GM12878 (cell line): Measurements from ENCODE around the gene RTP5. TPM values are rescaled to one million over a fixed set of nuclear protein-coding genes. Genes with fewer than 3 reads are reported as not detected.

Experiments
- ATAC-seq: fragments of 200-7000 bp; cut with Tn5 transposase; 3 replicates; pipeline ENCODE4 v1.9.1; 2020; ENCODE audit warnings: mild to moderate bottlenecking, moderate library complexity
- BruUV-seq: library from RNA; stranded (reverse); fragments of 400-500 nt; replicated peaks from 2 replicates; lab custom pipeline; 2021; lab: Mats Ljungman, UMichigan
- CTCF ChIA-PET: fragments of 300-600 bp; sonication (Branson Sonifier 250); formaldehyde crosslinking; extraction: SDS; loops from one replicate; lab custom pipeline; 2021; ENCODE audit warnings: inconsistent platforms; lab: Yijun Ruan, JAX
- POLR2A ChIA-PET: fragments of 350-600 bp; formaldehyde crosslinking; extraction: SDS; loops from one replicate; lab custom pipeline; 2021; ENCODE audit warnings: inconsistent platforms; lab: Charles Lee
- RAD21 ChIA-PET: fragments of 300-600 bp; sonication (Branson Sonifier 250); formaldehyde crosslinking; loops from one replicate; lab custom pipeline; 2023; ENCODE audit warnings: antibody characterized with exemption; ENCODE audit not compliant: unreplicated experiment; lab: Charles Lee
- SMC1A ChIA-PET: fragments of 300-600 bp; sonication (Branson Sonifier 250); formaldehyde crosslinking; loops from one replicate; lab custom pipeline; 2023; ENCODE audit not compliant: unreplicated experiment, uncharacterized antibody; lab: Charles Lee
- DNase-seq: peaks from one replicate; pipeline ENCODE4 v3.0.0-alpha.2; 2011; ENCODE audit warnings: low read depth, low spot score
- FAIRE-seq: peaks from 3 replicates; lab custom pipeline; 2011; peaks lifted over from hg19 to GRCh38; lab: Jason Lieb, UNC
- H2AFZ ChIP-seq: 2 replicates; pipeline ENCODE4 v1.6.0; 2011; ENCODE audit warnings: low read depth, low read length, control low read depth; ENCODE audit not compliant: control insufficient read depth
- H3K27ac ChIP-seq: 2 replicates; pipeline ENCODE4 v1.5.1; 2011; ENCODE audit warnings: control low read depth; ENCODE audit not compliant: control insufficient read depth, insufficient read depth
- H3K27me3 ChIP-seq, 2 experiments: replicated peaks in 1 of 2; 2 replicates each; pipeline versions ENCODE4 v1.6.0 to v1.6.1; 2011; ENCODE audit warnings: low read length in 1 of 2; ENCODE audit not compliant: control insufficient read depth in 2 of 2, insufficient read depth in 2 of 2
- H3K36me3 ChIP-seq, 2 experiments: 2 replicates each; pipeline ENCODE4 v1.5.1; 2011; ENCODE audit warnings: low read length in 1 of 2; ENCODE audit not compliant: control insufficient read depth in 2 of 2, insufficient read depth in 2 of 2
- H3K4me1 ChIP-seq: 2 replicates; pipeline ENCODE4 v1.6.1; 2011; ENCODE audit warnings: mild to moderate bottlenecking, low read length, moderate library complexity, mixed read lengths; ENCODE audit not compliant: control insufficient read depth, insufficient read depth
- H3K4me2 ChIP-seq: 2 replicates; pipeline ENCODE4 v1.6.0; 2011; ENCODE audit warnings: control low read depth; ENCODE audit not compliant: control insufficient read depth, insufficient read depth
- H3K4me3 ChIP-seq: fragments of 200-600 bp; sonication (generic); 2 replicates; pipeline ENCODE4 v1.5.1; 2016
- H3K79me2 ChIP-seq: 2 replicates; pipeline ENCODE4 v1.6.0; 2011; ENCODE audit warnings: low read length; ENCODE audit not compliant: control insufficient read depth, insufficient read depth
- H3K9ac ChIP-seq: 2 replicates; pipeline ENCODE4 v1.8.0; 2011; ENCODE audit warnings: low read length, control low read depth, mixed read lengths; ENCODE audit not compliant: control insufficient read depth, insufficient read depth
- H3K9me3 ChIP-seq: replicated peaks from 3 replicates; pipeline ENCODE4 v1.5.1; 2011; ENCODE audit warnings: mild to moderate bottlenecking, low read length; ENCODE audit not compliant: control insufficient read depth, insufficient read depth
- H4K20me1 ChIP-seq: 2 replicates; pipeline ENCODE4 v1.6.0; 2011; ENCODE audit not compliant: control insufficient read depth, insufficient read depth
- ATF2 ChIP-seq: IDR thresholded peaks from 2 replicates; pipeline ENCODE4 v1.6.1; 2012; ENCODE audit warnings: low read length, inconsistent platforms
- BMI1 ChIP-seq: fragments of 450-650 bp; IDR thresholded peaks from 2 replicates; pipeline ENCODE4 v1.6.1; 2016; ENCODE audit warnings: mild to moderate bottlenecking, moderate library complexity, borderline replicate concordance
- CBX5 ChIP-seq: sonication (generic); IDR thresholded peaks from 2 replicates; pipeline ENCODE4 v1.6.1; 2016; ENCODE audit warnings: low read depth, moderate library complexity, mild to moderate bottlenecking, inconsistent platforms
- HCFC1 ChIP-seq: fragments of 150-350 bp; IDR thresholded peaks from 2 replicates; pipeline ENCODE4 v1.6.1; 2014; ENCODE audit warnings: low read length
- NFYB ChIP-seq: IDR thresholded peaks from 2 replicates; pipeline ENCODE4 v1.6.1; 2011; ENCODE audit warnings: low read depth, mild to moderate bottlenecking, low read length, improper control_type of control experiment, moderate library complexity; ENCODE audit not compliant: insufficient read depth
- PRDM15 ChIP-seq: fragments of 450-650 bp; formaldehyde crosslinking; IDR thresholded peaks from 2 replicates; pipeline ENCODE4 v1.4.0; 2020; ENCODE audit warnings: mild to moderate bottlenecking, moderate library complexity
- USF1 ChIP-seq: IDR thresholded peaks from 2 replicates; pipeline ENCODE4 v1.6.1; 2011; ENCODE audit warnings: borderline replicate concordance, low read depth, mild to moderate bottlenecking, moderate library complexity, mixed read lengths, low read length; ENCODE audit not compliant: insufficient read depth; ENCODE audit errors: extremely low read length
- USF2 ChIP-seq: IDR thresholded peaks from 2 replicates; pipeline ENCODE4 v1.6.1; 2011; ENCODE audit warnings: low read depth, low read length, improper control_type of control experiment, borderline replicate concordance
- ZBTB40 ChIP-seq: fragments of 450-650 bp; IDR thresholded peaks from 2 replicates; pipeline ENCODE4 v1.6.1; 2016; ENCODE audit warnings: mild to moderate bottlenecking, moderate library complexity, borderline replicate concordance
- ZNF274 ChIP-seq: IDR thresholded peaks from one replicate; pipeline ENCODE4 v1.8.0; 2011; ENCODE audit not compliant: insufficient read length, insufficient read depth
- WGBS: methylation state at CpG from one replicate; pipeline ENCODE4 v1.1.6; 2016; ENCODE audit warnings: low lambda C conversion rate; ENCODE audit not compliant: insufficient replicate concordance, insufficient coverage; ENCODE audit errors: missing lambda C conversion rate; 5-methylcytosine and 5-hydroxymethylcytosine counted together
- in situ Hi-C: fragments of 300-500 bp; cut with MboI; formaldehyde crosslinking; loops from 9 replicates; pipeline ENCODE4 v1.14.3; 2018; ENCODE audit warnings: mixed read lengths
- intact Hi-C: fragments of 100-400 bp; cut with micrococcal nuclease; formaldehyde crosslinking; loops from one replicate; pipeline ENCODE4 v1.14.2; 2022; ENCODE audit not compliant: unreplicated experiment
- polyA plus RNA-seq, 11 experiments: library from polyadenylated mRNA; depleted of rRNA in 4 of 11; unstranded in 6 of 11; stranded (reverse) in 5 of 11; fragments of >200 nt; fragmentation: Nextera tagmentation in 4 of 11; fragmentation: Illumina TruSeq in 1 of 11; extraction: Ambion mirVana in 4 of 11; extraction: Trizol in 1 of 11; gene quantifications; 1 replicate in 1 of 11; 2 replicates in 10 of 11; pipeline versions ENCODE4 v1.2.1 to v1.2.3, GENCODE V29; 2011 to 2016; ENCODE audit warnings: inconsistent platforms in 2 of 11, missing spikeins in 2 of 11, low read depth in 1 of 11
- total RNA-seq, 4 experiments: library from RNA; depleted of rRNA in 3 of 4; stranded (reverse); fragments of >200 nt in 3 of 4; fragmentation: Illumina TruSeq in 1 of 4; extraction: Trizol in 1 of 4; gene quantifications; 2 replicates each; pipeline versions ENCODE4 v1.2.1 to v1.2.3, GENCODE V29; 2013 to 2021

RTP5 gene
- total and polyA plus RNA-seq, 10 of the 15 experiments (the other 5 are each of a cell fraction or from before 2014, with no cell fraction given), result 0.05 TPM; not detected in 9

- TF ChIP-seq ATF2, result no peak
- no peak for TF ChIP-seq ZBTB40
- TF ChIP-seq USF2, result no peak
These were observed 21.9 kb downstream of the RTP5 start (continued) for GRCh38 chr2:241891315-241891987.

GRCh38 chr2:241891988-241892298, 22.4 kb downstream of the RTP5 start:
- Histone ChIP-seq H3K4me3 (no peak overlapping the region), H3K4me2 (no peak overlapping the region), H3K9ac (no peak overlapping the region), H2AFZ (no peak overlapping the region), H3K27me3 (no peaks in the 10 kb centered on the region), H3K4me1 (peaks cover 2% of the 10 kb centered on the region; the same call in 1 of the 2 replicates), H4K20me1 (no peaks in the 10 kb centered on the region), H3K27ac (no peak overlapping the region), H3K36me3 (no peaks in the 10 kb centered on the region), H3K79me2 (no peaks in the 10 kb centered on the region), H3K9me3 (no peaks in the 10 kb centered on the region; the same call in 2 of the 3 replicates)
- DNase-seq (no peak), FAIRE-seq (no peak), ATAC-seq (no peak)
- ChIA-PET CTCF (no interaction called here), RAD21 (no interaction called here), POLR2A (no interaction called here), SMC1A (no interaction called here)
- BruUV-seq, result no TSS peak
- WGBS, result 76% methylated on average over 3 of the region's 3 CpGs
- in situ Hi-C loops, result no loop called here
- intact Hi-C loops, result no loop called here
- no peak for TF ChIP-seq PRDM15 (CRISPR knock-in tag)
- TF ChIP-seq NFYB, result no peak
- no peak for TF ChIP-seq CBX5
- no peak for TF ChIP-seq USF1
- TF ChIP-seq BMI1, result no peak
- no peak for TF ChIP-seq HCFC1
- no peak for TF ChIP-seq ZNF274
